GF-D8 (cell line): ENCODE results near the gene CABP2.
"Not testable (repeated sequence)": the region's sequence is repeated elsewhere in the genome, so short reads cannot be mapped to it uniquely, and the experiment has no call there.

Source experiments
- DNase-seq: peaks from one replicate; lab custom pipeline; 2025; lab: John Stamatoyannopoulos, UW

Gene CABP2

GRCh38 chr11:67522844-67523555, at the start of gene CABP2:
TSS of gene CABP2 (minus strand) at chr11:67523446. CDS start at chr11:67523326, 120 bp downstream.
- DNase-seq = no peak

GRCh38 chr11:67572747-67573419, 49.6 kb upstream of the CABP2 start:
- peak; percentile 28 for DNase-seq

GRCh38 chr11:67572305-67572704, 49.1 kb upstream of the CABP2 start:
- DNase-seq = no peak

GRCh38 chr11:67571443-67571842, 48.2 kb upstream of the CABP2 start:
- no peak for DNase-seq

GRCh38 chr11:67564230-67564629, 41.0 kb upstream of the CABP2 start:
- DNase-seq = no peak

- not testable (repeated sequence) for DNase-seq
Observed at GRCh38 chr11:67563705-67564114, 40.5 kb upstream of the CABP2 start.

GRCh38 chr11:67562963-67563704, 39.9 kb upstream of the CABP2 start:
- no peak for DNase-seq

- no peak for DNase-seq
Observed at GRCh38 chr11:67561971-67562619, 38.8 kb upstream of the CABP2 start.

- DNase-seq = no peak
Observed at GRCh38 chr11:67558084-67558772, 35.0 kb upstream of the CABP2 start.

GRCh38 chr11:67556244-67556643, 33.0 kb upstream of the CABP2 start:
- no peak for DNase-seq

- DNase-seq = not testable (repeated sequence)
Observed at GRCh38 chr11:67551697-67552096, 28.5 kb upstream of the CABP2 start.

GRCh38 chr11:67551127-67551526, 27.9 kb upstream of the CABP2 start:
- no peak for DNase-seq

GRCh38 chr11:67548555-67549110, 25.4 kb upstream of the CABP2 start:
- DNase-seq = no peak

GRCh38 chr11:67548112-67548511, 24.9 kb upstream of the CABP2 start:
- not testable (repeated sequence) for DNase-seq

GRCh38 chr11:67545280-67545679, 22.0 kb upstream of the CABP2 start:
- no peak for DNase-seq

GRCh38 chr11:67544616-67545242, 21.5 kb upstream of the CABP2 start:
- DNase-seq = no peak

- no peak for DNase-seq
Observed at GRCh38 chr11:67543585-67543984, 20.3 kb upstream of the CABP2 start.

- no peak for DNase-seq
Observed at GRCh38 chr11:67542971-67543370, 19.7 kb upstream of the CABP2 start.

- DNase-seq = no peak
Observed at GRCh38 chr11:67542169-67542568, 18.9 kb upstream of the CABP2 start.

GRCh38 chr11:67541198-67541597, 18.0 kb upstream of the CABP2 start:
- no peak for DNase-seq

- no peak for DNase-seq
Observed at GRCh38 chr11:67539550-67539949, 16.3 kb upstream of the CABP2 start.
